ENCODE results near the gene POLE.

Gene POLE

GRCh38 chr12:132724506-132725241 lies 37.5 kb upstream of the POLE start:
- peaks cover 29% of the 10 kb centered on the region for H3F3A ChIP-seq (ENCODE audit: control insufficient read depth, insufficient read depth)
- H4K20me1 ChIP-seq (ENCODE audit: control insufficient read depth, insufficient read depth, low read depth, low read length) = peaks cover 2% of the 10 kb centered on the region; the same call in 1 of the 2 replicates
- H3K36me3 ChIP-seq (ENCODE audit: control insufficient read depth, low read length) = peaks cover 91% of the 10 kb centered on the region
- no peaks in the 10 kb centered on the region for H3K9me2 ChIP-seq (replicated peaks; ENCODE audit: control insufficient read depth, low read length)
- no peaks in the 10 kb centered on the region for H3K4me1 ChIP-seq (ENCODE audit: control insufficient read depth, low read length)
- H3K4me2 ChIP-seq (ENCODE audit: low read length) = no peak overlapping the region
- no peak overlapping the region for H3K27ac ChIP-seq (ENCODE audit: low read depth, low read length)
- H3K27me3 ChIP-seq (ENCODE audit: control insufficient read depth, low read length) = no peaks in the 10 kb centered on the region
- no peaks in the 10 kb centered on the region for H3K9me3 ChIP-seq (ENCODE audit: control insufficient read depth, insufficient read depth, low read length)
- no peak overlapping the region for H3K4me3 ChIP-seq (ENCODE audit: low read length)
- TF ChIP-seq CTCF (IDR thresholded peaks at IDR 0.05; ENCODE audit: low read depth, low read length, poor library complexity, severe bottlenecking) (no peak), EZH2phosphoT487 (IDR thresholded peaks at IDR 0.05; ENCODE audit: borderline replicate concordance, low read length) (no peak)
- H3K79me2 ChIP-seq (ENCODE audit: control insufficient read depth, low read length) = peaks cover 20% of the 10 kb centered on the region

DNA sequence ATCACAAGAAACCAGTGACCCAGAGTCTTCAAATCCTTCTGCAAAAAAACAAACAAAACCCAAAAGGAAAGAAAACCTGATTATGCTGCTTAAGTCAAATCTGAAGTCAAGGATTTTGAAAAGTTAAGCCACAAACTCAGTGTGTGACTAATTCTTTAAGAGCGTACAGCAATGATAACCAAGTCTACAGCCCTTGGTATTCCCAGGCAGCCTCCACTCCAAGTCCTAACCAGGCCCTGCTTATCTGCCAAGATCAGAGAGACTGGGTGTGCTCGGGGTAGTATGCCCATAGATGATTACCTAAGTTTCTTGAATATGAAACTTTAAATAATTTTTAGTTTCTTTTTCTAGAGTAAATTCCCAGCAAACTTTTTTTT lies 36.6 kb upstream of the POLE start:
- Histone ChIP-seq H3K9me2 (replicated peaks; ENCODE audit: control insufficient read depth, low read length) (no peaks in the 10 kb centered on the region), H3K27me3 (ENCODE audit: control insufficient read depth, low read length) (no peaks in the 10 kb centered on the region), H3K4me2 (ENCODE audit: low read length) (no peak overlapping the region), H3K9me3 (ENCODE audit: control insufficient read depth, insufficient read depth, low read length) (no peaks in the 10 kb centered on the region), H3F3A (ENCODE audit: control insufficient read depth, insufficient read depth) (peaks cover 31% of the 10 kb centered on the region), H4K20me1 (ENCODE audit: control insufficient read depth, insufficient read depth, low read depth, low read length) (peaks cover 9% of the 10 kb centered on the region), H3K36me3 (ENCODE audit: control insufficient read depth, low read length) (peaks cover 95% of the 10 kb centered on the region), H3K27ac (ENCODE audit: low read depth, low read length) (no peak overlapping the region), H3K79me2 (ENCODE audit: control insufficient read depth, low read length) (peaks cover 27% of the 10 kb centered on the region), H3K4me3 (ENCODE audit: low read length) (no peak overlapping the region), H3K4me1 (ENCODE audit: control insufficient read depth, low read length) (no peaks in the 10 kb centered on the region)
- TF ChIP-seq CTCF (IDR thresholded peaks at IDR 0.05; ENCODE audit: low read depth, low read length, poor library complexity, severe bottlenecking) (no peak), EZH2phosphoT487 (IDR thresholded peaks at IDR 0.05; ENCODE audit: borderline replicate concordance, low read length) (no peak)

DNA sequence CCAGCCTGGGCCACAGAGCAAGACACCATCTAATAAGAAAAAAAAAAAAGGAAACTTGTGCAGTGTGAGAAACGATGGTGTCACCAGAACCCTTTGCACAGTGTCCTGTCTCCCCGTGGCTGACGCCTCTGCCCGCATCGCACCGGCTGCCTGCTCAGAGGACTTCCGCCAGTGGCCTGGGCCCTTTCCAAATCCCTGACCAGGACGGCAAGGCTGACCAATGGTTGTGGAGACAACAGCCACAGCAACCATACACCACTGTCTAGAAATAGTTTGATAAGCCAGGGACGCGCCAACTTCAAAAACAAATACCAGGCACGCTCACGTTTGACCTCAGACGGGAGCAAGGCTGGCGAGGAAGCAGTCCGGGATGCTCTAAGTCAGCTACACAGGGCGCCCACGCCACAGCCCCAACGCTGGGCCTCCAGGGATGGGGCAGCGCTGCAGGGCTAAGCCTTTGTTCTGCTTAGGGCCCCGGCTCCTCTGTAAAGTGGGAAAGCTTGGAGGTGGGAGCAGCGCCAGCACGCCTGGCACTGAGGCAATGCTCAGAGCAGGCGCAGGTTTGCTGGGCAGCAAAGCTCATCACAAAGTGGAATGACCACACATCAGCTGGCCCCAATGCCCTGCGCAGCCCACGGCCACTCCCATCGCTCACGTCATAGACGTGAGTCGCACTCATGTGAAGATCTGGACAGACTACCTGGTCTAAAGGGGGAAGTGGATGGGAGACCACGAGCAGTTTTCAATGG lies 36.0 kb upstream of the POLE start:
- peaks cover 91% of the 10 kb centered on the region for H3K36me3 ChIP-seq (ENCODE audit: control insufficient read depth, low read length)
- H4K20me1 ChIP-seq (ENCODE audit: control insufficient read depth, insufficient read depth, low read depth, low read length) = peaks cover 9% of the 10 kb centered on the region
- TF ChIP-seq CTCF (IDR thresholded peaks at IDR 0.05; ENCODE audit: low read depth, low read length, poor library complexity, severe bottlenecking) (no peak), EZH2phosphoT487 (IDR thresholded peaks at IDR 0.05; ENCODE audit: borderline replicate concordance, low read length) (no peak)
- H3K27ac ChIP-seq (ENCODE audit: low read depth, low read length) = no peak overlapping the region
- H3K9me2 ChIP-seq (replicated peaks; ENCODE audit: control insufficient read depth, low read length) = no peaks in the 10 kb centered on the region
- peaks cover 29% of the 10 kb centered on the region for H3K79me2 ChIP-seq (ENCODE audit: control insufficient read depth, low read length)
- peaks cover 28% of the 10 kb centered on the region for H3F3A ChIP-seq (ENCODE audit: control insufficient read depth, insufficient read depth)
- no peak overlapping the region for H3K4me3 ChIP-seq (ENCODE audit: low read length)
- H3K4me2 ChIP-seq (ENCODE audit: low read length) = no peak overlapping the region
- H3K4me1 ChIP-seq (ENCODE audit: control insufficient read depth, low read length) = no peaks in the 10 kb centered on the region
- H3K27me3 ChIP-seq (ENCODE audit: control insufficient read depth, low read length) = no peaks in the 10 kb centered on the region
- no peaks in the 10 kb centered on the region for H3K9me3 ChIP-seq (ENCODE audit: control insufficient read depth, insufficient read depth, low read length)

Measured in DOHH2 (cell line).